Hepatocyte (in vitro differentiated cells): ENCODE measurements around the gene USP10.

Experiments
- CTCF ChIP-seq: fragments of 200-600 bp; sonication (generic); IDR thresholded peaks from 2 replicates; pipeline ENCODE4 v1.5.1; 2016; ENCODE audit warnings: antibody characterized with exemption, mild to moderate bottlenecking; ENCODE audit not compliant: poor library complexity
- EZH2 ChIP-seq: fragments of 200-600 bp; sonication (generic); IDR thresholded peaks from 2 replicates; pipeline ENCODE4 v1.6.1; 2016; ENCODE audit warnings: antibody characterized with exemption, mild to moderate bottlenecking, borderline replicate concordance
- EZH2phosphoT487 ChIP-seq: fragments of 200-600 bp; sonication (generic); IDR thresholded peaks from one replicate; pipeline ENCODE4 v1.6.1; 2018; ENCODE audit warnings: antibody characterized with exemption, mild to moderate bottlenecking, low read depth, moderate library complexity; ENCODE audit not compliant: unreplicated experiment, severe bottlenecking

- no peak for TF ChIP-seq CTCF
- no peak for TF ChIP-seq EZH2phosphoT487
- no peak for TF ChIP-seq EZH2
Observed at GRCh38 chr16:84726669-84727467, 27.1 kb downstream of the USP10 start.
